GM21786 (cell line): ENCODE results near the gene STUB1.
A peak's percentile ranks its signal among the peaks of the same experiment; 100 is the strongest.

ENCODE experiments used
- ATAC-seq: cut with Tn5 transposase; IDR thresholded peaks from one replicate; pipeline ENCODE4 v1.9.1; 2021; ENCODE audit not compliant: unreplicated experiment

Gene STUB1

GRCh38 chr16:662597-662996, 17.6 kb upstream of the STUB1 start:
- no peak for ATAC-seq

GRCh38 chr16:666572-666971, 13.6 kb upstream of the STUB1 start:
- no peak for ATAC-seq

GRCh38 chr16:667113-667779, 13.0 kb upstream of the STUB1 start:
- ATAC-seq: no peak

- peak; percentile 83 for ATAC-seq
These were observed 12.3 kb upstream of the STUB1 start, which contains the start of gene RHOT2 for GRCh38 chr16:667780-668518. RHOT2 (plus strand) TSS chr16:668132; CDS start chr16:668200, 68 bp downstream.

GRCh38 chr16:668519-669171, 11.6 kb upstream of the STUB1 start:
- ATAC-seq: no peak

GRCh38 chr16:669666-670065, 10.5 kb upstream of the STUB1 start:
- ATAC-seq: no peak

GRCh38 chr16:670485-671352, 9.5 kb upstream of the STUB1 start:
- no peak for ATAC-seq

GRCh38 chr16:671353-672131, 8.7 kb upstream of the STUB1 start:
- ATAC-seq: no peak

GRCh38 chr16:672371-672770, 7.8 kb upstream of the STUB1 start:
- ATAC-seq: no peak

- ATAC-seq: no peak
These were observed 7.4 kb upstream of the STUB1 start for GRCh38 chr16:672851-673250.

DNA sequence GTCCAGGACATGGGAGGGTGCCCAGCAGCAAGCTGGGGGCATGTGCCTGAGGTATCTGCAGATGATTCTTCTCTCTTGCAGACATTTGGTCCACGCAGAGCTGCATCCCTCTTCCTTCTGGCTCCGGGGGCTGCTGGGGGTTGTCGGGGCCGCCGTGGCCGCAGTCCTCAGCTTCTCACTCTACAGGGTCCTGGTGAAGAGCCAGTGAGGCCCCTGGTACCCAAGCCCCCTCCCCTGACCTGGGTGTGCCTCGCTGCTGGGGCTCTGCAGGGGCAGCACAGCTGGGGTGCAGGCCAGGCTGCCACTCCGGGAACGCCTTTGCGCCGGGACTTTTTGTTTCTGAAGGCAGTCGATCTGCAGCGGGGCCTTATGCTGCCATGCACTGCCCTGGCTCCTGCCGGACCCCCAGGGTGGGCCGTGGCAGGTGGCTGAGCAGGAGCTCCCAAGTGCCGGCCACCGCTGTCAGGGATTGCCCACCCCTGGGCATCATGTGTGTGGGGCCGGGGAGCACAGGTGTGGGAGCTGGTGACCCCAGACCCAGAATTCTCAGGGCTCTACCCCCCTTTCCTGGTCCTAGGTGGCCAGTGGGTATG, 6.7 kb upstream of the STUB1 start:
- ATAC-seq: no peak

- ATAC-seq: no peak
These were observed 5.9 kb upstream of the STUB1 start for GRCh38 chr16:674214-674881.

GRCh38 chr16:674968-675883, 5.0 kb upstream of the STUB1 start, which contains the start of gene RHBDL1:
RHBDL1 (plus strand) TSS chr16:675671; CDS start chr16:675791, 120 bp downstream.
- no peak for ATAC-seq

GRCh38 chr16:675884-676564, 4.2 kb upstream of the STUB1 start:
- ATAC-seq: no peak

GRCh38 chr16:676565-676902, 3.7 kb upstream of the STUB1 start:
- ATAC-seq: no peak

GRCh38 chr16:676913-677312, 3.3 kb upstream of the STUB1 start:
- no peak for ATAC-seq

DNA sequence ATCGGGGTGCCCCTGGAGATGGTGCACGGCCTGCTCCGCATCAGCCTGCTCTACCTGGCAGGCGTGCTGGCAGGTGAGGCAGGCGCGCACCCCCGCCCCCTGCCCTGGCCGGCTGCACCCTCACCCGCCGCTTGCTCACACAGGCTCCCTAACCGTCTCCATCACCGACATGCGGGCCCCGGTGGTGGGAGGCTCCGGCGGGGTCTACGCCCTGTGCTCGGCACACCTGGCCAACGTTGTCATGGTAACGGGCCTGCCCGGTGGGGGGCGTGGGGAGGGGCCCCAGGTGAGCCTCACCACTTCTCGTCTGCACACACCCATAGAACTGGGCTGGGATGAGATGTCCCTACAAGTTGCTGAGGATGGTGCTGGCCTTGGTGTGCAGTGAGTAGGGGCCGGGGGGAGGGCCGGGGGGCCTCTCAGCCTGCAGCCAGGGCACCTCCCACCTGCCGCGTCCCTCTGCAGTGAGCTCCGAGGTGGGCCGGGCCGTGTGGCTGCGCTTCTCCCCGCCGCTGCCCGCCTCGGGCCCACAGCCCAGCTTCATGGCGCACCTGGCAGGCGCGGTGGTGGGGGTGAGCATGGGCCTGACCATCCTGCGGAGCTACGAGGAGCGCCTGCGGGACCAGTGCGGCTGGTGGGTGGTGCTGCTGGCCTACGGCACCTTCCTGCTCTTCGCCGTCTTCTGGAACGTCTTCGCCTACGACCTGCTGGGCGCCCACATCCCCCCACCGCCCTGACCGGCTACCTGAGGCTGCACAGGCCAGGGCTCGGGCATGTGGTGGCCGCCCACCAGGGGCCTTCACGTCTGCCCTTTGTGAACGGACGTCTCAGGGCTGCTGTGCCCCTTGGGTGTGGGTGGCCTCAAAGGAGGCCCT, 2.7 kb upstream of the STUB1 start:
- no peak for ATAC-seq
